Measurements from ENCODE around the gene CLDN7. TPM values are rescaled to one million over a fixed set of nuclear protein-coding genes. Genes with fewer than 3 reads are reported as not detected.

Gene CLDN7
- polyA plus RNA-seq, 3 donors = 41.1 to 74.2 (median 41.8) TPM

GRCh38 chr17:7293816-7294613, 31.7 kb upstream of the CLDN7 start:
- no peak for DNase-seq (ENCODE audit: extremely low read depth in 1 of 11, low read depth in 9 of 11, low spot score in 4 of 11)

GRCh38 chr17:7293159-7293558, 30.9 kb upstream of the CLDN7 start:
- no peak for DNase-seq (ENCODE audit: extremely low read depth in 1 of 11, low read depth in 9 of 11, low spot score in 4 of 11)

- DNase-seq (ENCODE audit: extremely low read depth in 1 of 11, low read depth in 9 of 11, low spot score in 4 of 11) = no peak
These were observed 30.5 kb upstream of the CLDN7 start for GRCh38 chr17:7292729-7293128.

GRCh38 chr17:7292194-7292593, 29.9 kb upstream of the CLDN7 start:
- no peak for DNase-seq (ENCODE audit: extremely low read depth in 1 of 11, low read depth in 9 of 11, low spot score in 4 of 11)

- DNase-seq (ENCODE audit: extremely low read depth in 1 of 11, low read depth in 9 of 11, low spot score in 4 of 11) = no peak
These were observed 28.4 kb upstream of the CLDN7 start for GRCh38 chr17:7290685-7291084.

- DNase-seq (ENCODE audit: extremely low read depth in 1 of 11, low read depth in 9 of 11, low spot score in 4 of 11) = no peak
These were observed 27.9 kb upstream of the CLDN7 start for GRCh38 chr17:7290166-7290565.

- no peak for DNase-seq (ENCODE audit: extremely low read depth in 1 of 11, low read depth in 9 of 11, low spot score in 4 of 11)
These were observed 27.2 kb upstream of the CLDN7 start for GRCh38 chr17:7289256-7290032.

- no peak for DNase-seq (ENCODE audit: extremely low read depth in 1 of 11, low read depth in 9 of 11, low spot score in 4 of 11)
These were observed 23.4 kb upstream of the CLDN7 start for GRCh38 chr17:7285679-7286078.

GRCh38 chr17:7284911-7285310, 22.6 kb upstream of the CLDN7 start:
- DNase-seq (ENCODE audit: extremely low read depth in 1 of 11, low read depth in 9 of 11, low spot score in 4 of 11) = no peak

- DNase-seq (ENCODE audit: extremely low read depth in 1 of 11, low read depth in 9 of 11, low spot score in 4 of 11) = no peak
These were observed 21.4 kb upstream of the CLDN7 start for GRCh38 chr17:7283471-7284216.

GRCh38 chr17:7282752-7283321, 20.6 kb upstream of the CLDN7 start:
- DNase-seq (ENCODE audit: extremely low read depth in 1 of 11, low read depth in 9 of 11, low spot score in 4 of 11) = no peak

GRCh38 chr17:7281953-7282751, 19.9 kb upstream of the CLDN7 start:
- peak in 1 of 11 donors; percentile 34 for DNase-seq (ENCODE audit: extremely low read depth in 1 of 11, low read depth in 9 of 11, low spot score in 4 of 11)

- peak; percentile 89 to 95 (median 91) for DNase-seq (ENCODE audit: extremely low read depth in 1 of 11, low read depth in 9 of 11, low spot score in 4 of 11)
These were observed 19.0 kb upstream of the CLDN7 start, which contains the start of gene SLC2A4 for GRCh38 chr17:7281074-7281952. Gene SLC2A4 (plus strand): TSS chr17:7281718. CDS start chr17:7281935, 217 bp downstream.

GRCh38 chr17:7280519-7281073, 18.3 kb upstream of the CLDN7 start:
- DNase-seq (ENCODE audit: extremely low read depth in 1 of 11, low read depth in 9 of 11, low spot score in 4 of 11) = peak in 7 of 11 donors; percentile 67 to 80 (median 75)

GRCh38 chr17:7279448-7279847, 17.2 kb upstream of the CLDN7 start:
- DNase-seq (ENCODE audit: extremely low read depth in 1 of 11, low read depth in 9 of 11, low spot score in 4 of 11) = no peak

GRCh38 chr17:7266784-7267183, 4.5 kb upstream of the CLDN7 start:
- DNase-seq (ENCODE audit: extremely low read depth in 1 of 11, low read depth in 9 of 11, low spot score in 4 of 11) = no peak

- DNase-seq (ENCODE audit: extremely low read depth in 1 of 11, low read depth in 9 of 11, low spot score in 4 of 11) = no peak
These were observed 1.5 kb upstream of the CLDN7 start for GRCh38 chr17:7263801-7264078.

Measured in renal cortex interstitium (tissue), 11 donors.